Stimulated activated CD8-positive, alpha-beta memory T cell treated with anti-CD3 and anti-CD28 coated beads, Interleukin-15, amount 100 ng/mL, for 1 hour (primary cell): ENCODE results near the gene GNE.

Experiments used
- DNase-seq: peaks from one replicate; pipeline ENCODE4 v3.0.0-alpha.2; 2020; ENCODE audit warnings: low read depth

The GNE gene

DNA sequence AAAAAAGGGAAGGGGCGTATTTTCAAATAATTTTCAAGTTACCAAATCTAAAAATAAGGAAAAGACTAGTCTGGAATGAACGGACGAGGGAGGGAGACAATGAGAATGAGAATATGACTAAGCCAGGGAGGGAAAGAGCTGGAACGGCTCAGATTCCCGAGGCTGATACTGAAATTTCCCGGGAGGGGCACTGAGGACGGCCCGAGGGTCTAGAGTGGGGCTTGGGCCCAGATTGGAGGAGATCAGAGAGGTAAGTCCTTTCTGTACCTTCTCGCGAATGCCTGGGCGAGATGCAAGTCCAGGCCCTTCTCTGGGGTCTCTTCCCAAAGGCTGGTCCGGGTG lies 92.5 kb downstream of the GNE start:
- DNase-seq, result no peak

DNA sequence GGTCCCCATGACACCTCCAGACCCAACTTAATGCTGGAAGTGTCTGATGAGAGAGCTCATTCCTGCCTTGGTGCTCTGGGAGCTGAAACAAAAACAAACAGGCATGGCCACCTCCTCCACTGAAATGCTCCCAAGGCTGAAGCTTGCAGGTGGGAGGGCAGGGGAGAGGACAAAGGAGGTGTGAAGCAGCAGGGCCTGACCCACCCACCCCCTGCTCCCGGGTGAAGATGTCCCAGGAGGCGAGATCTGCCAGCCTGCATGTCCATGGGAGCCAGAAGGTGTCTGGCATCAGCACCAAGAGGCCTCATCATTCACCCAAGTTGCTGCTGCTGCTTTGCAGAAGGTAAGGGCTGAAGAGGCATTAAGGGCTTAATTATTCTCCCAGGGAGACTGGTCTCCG lies 93.3 kb downstream of the GNE start:
- no peak for DNase-seq
